WI38 (cell line): ENCODE results near the gene GRN.
"Not testable (repeated sequence)": the region's sequence is repeated elsewhere in the genome, so short reads cannot be mapped to it uniquely, and the experiment has no call there.

Source experiments
- H3K4me3 ChIP-seq: 2 replicates; pipeline ENCODE4 v1.5.1; 2011; ENCODE audit warnings: low read depth, mild to moderate bottlenecking, control low read depth, low read length
- CTCF ChIP-seq: IDR thresholded peaks from 2 replicates; pipeline ENCODE4 v1.5.1; 2012; ENCODE audit warnings: low read depth, mild to moderate bottlenecking, control low read depth, low read length

The GRN gene

GRCh38 chr17:44343510-44344209 lies 1.4 kb upstream of the GRN start:
- no peak overlapping the region for H3K4me3 ChIP-seq
- no peak for TF ChIP-seq CTCF

GRCh38 chr17:44345454-44346026 lies 438 bp downstream of the GRN start:
- peak; percentile 6; the same call in 1 of the 2 replicates for TF ChIP-seq CTCF

GRCh38 chr17:44346064-44346844 lies 1.2 kb downstream of the GRN start:
- H3K4me3 ChIP-seq = peak overlapping the region; percentile 97
- TF ChIP-seq CTCF = no peak

More at GRCh38 chr17:44345454-44346026, 438 bp downstream of the GRN start:
- H3K4me3 ChIP-seq = peak overlapping the region; percentile 97

- H3K4me3 ChIP-seq = not testable (repeated sequence)
Measured at GRCh38 chr17:44347206-44348055, 2.3 kb downstream of the GRN start.

GRCh38 chr17:44348234-44348987 lies 3.3 kb downstream of the GRN start:
- TF ChIP-seq CTCF = no peak
- H3K4me3 ChIP-seq = no peak overlapping the region

GRCh38 chr17:44348988-44349364 lies 3.9 kb downstream of the GRN start:
- H3K4me3 ChIP-seq = no peak overlapping the region
- no peak for TF ChIP-seq CTCF
